Cardiac septum (tissue), 1 donor: ENCODE results near the gene IL21R. TPM values are rescaled to one million over a fixed set of nuclear protein-coding genes. Genes with fewer than 3 reads are reported as not detected.
"Not testable (repeated sequence)": the region's sequence is repeated elsewhere in the genome, so short reads cannot be mapped to it uniquely, and the experiment has no call there.

Experiments
- DNase-seq: peaks from one replicate; pipeline ENCODE4 v3.0.0-alpha.2; 2020; ENCODE audit warnings: low spot score
- intact Hi-C: fragments of 100-400 bp; cut with DNase I; formaldehyde crosslinking; loops from one replicate; pipeline ENCODE4 v1.14.0; 2022
- total RNA-seq: library from RNA; stranded (reverse); fragmentation: NEBNext Ultra II Directional; extraction: Animal tissue kit (Norgen Biotek cat#: 25700); gene quantifications from one replicate; pipeline ENCODE4 v1.2.1, GENCODE V29; 2021
- donor health status: DM: no; HTN: no; CAD: no.

Gene IL21R
- total RNA-seq, 1 donor from 2014 or later, result 1.4 TPM

- intact Hi-C loops, result no loop called here
- DNase-seq, result no peak
Measured at GRCh38 chr16:27417047-27417671, 15.2 kb downstream of the IL21R start.

GRCh38 chr16:27421961-27422740 lies 20.2 kb downstream of the IL21R start:
- intact Hi-C loops, result no loop called here
- no peak for DNase-seq

- DNase-seq, result no peak
Measured at GRCh38 chr16:27424772-27425498, 23.0 kb downstream of the IL21R start.

GRCh38 chr16:27425961-27426360 lies 24.0 kb downstream of the IL21R start:
- no peak for DNase-seq
- intact Hi-C loops, result no loop called here

More at GRCh38 chr16:27424772-27425498, 23.0 kb downstream of the IL21R start:
- intact Hi-C loops, result no loop called here

GRCh38 chr16:27426423-27427408 lies 24.7 kb downstream of the IL21R start:
- intact Hi-C loops, result no loop called here
- no peak for DNase-seq

GRCh38 chr16:27427538-27427937 lies 25.6 kb downstream of the IL21R start:
- no peak for DNase-seq
- intact Hi-C loops, result no loop called here

GRCh38 chr16:27428026-27428785 lies 26.2 kb downstream of the IL21R start:
- no peak for DNase-seq
- intact Hi-C loops, result no loop called here

GRCh38 chr16:27429330-27429871 lies 27.4 kb downstream of the IL21R start:
- intact Hi-C loops, result no loop called here
- no peak for DNase-seq

GRCh38 chr16:27429981-27430441 lies 28.0 kb downstream of the IL21R start:
- intact Hi-C loops, result no loop called here
- DNase-seq, result no peak

- no peak for DNase-seq
- intact Hi-C loops, result no loop called here
Measured at GRCh38 chr16:27430512-27430911, 28.5 kb downstream of the IL21R start.

- no peak for DNase-seq
- intact Hi-C loops, result no loop called here
Measured at GRCh38 chr16:27430923-27431484, 29.0 kb downstream of the IL21R start.

- DNase-seq, result peak; percentile 72
- intact Hi-C loops, result no loop called here
Measured at GRCh38 chr16:27431773-27432532, 30.0 kb downstream of the IL21R start.

GRCh38 chr16:27432558-27432957 lies 30.6 kb downstream of the IL21R start:
- intact Hi-C loops, result no loop called here
- DNase-seq, result no peak

- DNase-seq, intact Hi-C loops: not testable (repeated sequence)
Measured at GRCh38 chr16:27433191-27433590, 31.2 kb downstream of the IL21R start.

- no peak for DNase-seq
- intact Hi-C loops, result no loop called here
Measured at GRCh38 chr16:27433636-27434035, 31.7 kb downstream of the IL21R start.

GRCh38 chr16:27434141-27435051 lies 32.4 kb downstream of the IL21R start:
- intact Hi-C loops, result no loop called here
- DNase-seq, result peak; percentile 72
